Fibroblast of villous mesenchyme (primary cell): Measurements from ENCODE around the gene RNF141. TPM values are rescaled to one million over a fixed set of nuclear protein-coding genes. Genes with fewer than 3 reads are reported as not detected.

Experiments
- DNase-seq: peaks from one replicate; pipeline ENCODE4 v3.0.0-alpha.2; 2010; ENCODE audit warnings: low read depth
- H3K4me3 ChIP-seq: 2 replicates; pipeline ENCODE4 v1.5.1; 2011; ENCODE audit warnings: low read depth, mild to moderate bottlenecking, low read length
- total RNA-seq: library from RNA; depleted of rRNA; stranded (reverse); fragments of >200 nt; gene quantifications from 2 replicates; pipeline ENCODE4 v1.2.3, GENCODE V29; 2012
- TF ChIP-seq, protein P1 (sequence below): IDR thresholded peaks from 2 replicates; pipeline ENCODE4 v1.5.1; 2012; ENCODE audit warnings: low read depth, mild to moderate bottlenecking, low read length; ENCODE audit not compliant: insufficient read depth

Gene RNF141
- total RNA-seq, 1 donor = 31.1 TPM

DNA sequence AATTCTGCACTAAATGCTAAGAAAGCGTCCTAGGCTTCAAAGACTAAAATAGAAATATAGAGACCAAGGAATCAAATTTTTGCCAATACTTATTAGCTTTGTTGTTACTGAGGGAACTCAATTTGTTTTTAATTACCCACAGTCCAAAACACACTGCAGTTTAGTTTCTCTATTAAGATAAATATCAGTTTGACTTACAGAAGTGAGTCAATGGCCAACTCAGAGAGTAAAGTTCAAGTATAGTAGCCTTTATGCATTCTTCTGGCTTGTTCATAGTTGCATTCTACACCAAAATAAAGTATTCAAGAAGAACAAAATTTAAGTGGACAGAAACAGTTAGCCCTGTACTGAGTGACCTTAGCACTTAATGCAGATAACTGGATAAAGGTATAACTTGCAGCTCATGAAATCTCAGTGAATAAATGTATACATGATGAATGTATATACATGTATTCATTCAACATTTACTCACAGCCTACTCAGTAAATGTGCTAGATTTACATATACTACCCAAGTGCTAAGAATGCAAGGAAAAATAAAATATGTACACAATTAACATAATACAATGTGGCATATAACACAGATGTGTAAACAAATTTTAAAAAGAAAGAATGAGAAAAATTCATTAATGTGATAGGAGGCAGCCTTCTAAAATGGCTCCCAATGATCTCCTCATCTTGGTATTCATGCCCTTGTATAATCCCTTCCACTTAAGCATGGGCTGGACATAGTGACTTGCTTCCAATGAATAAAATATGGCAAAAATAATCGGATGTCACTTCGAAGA is 9.7 kb upstream of the RNF141 start:
- no peak overlapping the region for H3K4me3 ChIP-seq
- TF ChIP-seq, protein P1, sequence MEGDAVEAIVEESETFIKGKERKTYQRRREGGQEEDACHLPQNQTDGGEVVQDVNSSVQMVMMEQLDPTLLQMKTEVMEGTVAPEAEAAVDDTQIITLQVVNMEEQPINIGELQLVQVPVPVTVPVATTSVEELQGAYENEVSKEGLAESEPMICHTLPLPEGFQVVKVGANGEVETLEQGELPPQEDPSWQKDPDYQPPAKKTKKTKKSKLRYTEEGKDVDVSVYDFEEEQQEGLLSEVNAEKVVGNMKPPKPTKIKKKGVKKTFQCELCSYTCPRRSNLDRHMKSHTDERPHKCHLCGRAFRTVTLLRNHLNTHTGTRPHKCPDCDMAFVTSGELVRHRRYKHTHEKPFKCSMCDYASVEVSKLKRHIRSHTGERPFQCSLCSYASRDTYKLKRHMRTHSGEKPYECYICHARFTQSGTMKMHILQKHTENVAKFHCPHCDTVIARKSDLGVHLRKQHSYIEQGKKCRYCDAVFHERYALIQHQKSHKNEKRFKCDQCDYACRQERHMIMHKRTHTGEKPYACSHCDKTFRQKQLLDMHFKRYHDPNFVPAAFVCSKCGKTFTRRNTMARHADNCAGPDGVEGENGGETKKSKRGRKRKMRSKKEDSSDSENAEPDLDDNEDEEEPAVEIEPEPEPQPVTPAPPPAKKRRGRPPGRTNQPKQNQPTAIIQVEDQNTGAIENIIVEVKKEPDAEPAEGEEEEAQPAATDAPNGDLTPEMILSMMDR = no peak
- peak; percentile 67 for DNase-seq

DNA sequence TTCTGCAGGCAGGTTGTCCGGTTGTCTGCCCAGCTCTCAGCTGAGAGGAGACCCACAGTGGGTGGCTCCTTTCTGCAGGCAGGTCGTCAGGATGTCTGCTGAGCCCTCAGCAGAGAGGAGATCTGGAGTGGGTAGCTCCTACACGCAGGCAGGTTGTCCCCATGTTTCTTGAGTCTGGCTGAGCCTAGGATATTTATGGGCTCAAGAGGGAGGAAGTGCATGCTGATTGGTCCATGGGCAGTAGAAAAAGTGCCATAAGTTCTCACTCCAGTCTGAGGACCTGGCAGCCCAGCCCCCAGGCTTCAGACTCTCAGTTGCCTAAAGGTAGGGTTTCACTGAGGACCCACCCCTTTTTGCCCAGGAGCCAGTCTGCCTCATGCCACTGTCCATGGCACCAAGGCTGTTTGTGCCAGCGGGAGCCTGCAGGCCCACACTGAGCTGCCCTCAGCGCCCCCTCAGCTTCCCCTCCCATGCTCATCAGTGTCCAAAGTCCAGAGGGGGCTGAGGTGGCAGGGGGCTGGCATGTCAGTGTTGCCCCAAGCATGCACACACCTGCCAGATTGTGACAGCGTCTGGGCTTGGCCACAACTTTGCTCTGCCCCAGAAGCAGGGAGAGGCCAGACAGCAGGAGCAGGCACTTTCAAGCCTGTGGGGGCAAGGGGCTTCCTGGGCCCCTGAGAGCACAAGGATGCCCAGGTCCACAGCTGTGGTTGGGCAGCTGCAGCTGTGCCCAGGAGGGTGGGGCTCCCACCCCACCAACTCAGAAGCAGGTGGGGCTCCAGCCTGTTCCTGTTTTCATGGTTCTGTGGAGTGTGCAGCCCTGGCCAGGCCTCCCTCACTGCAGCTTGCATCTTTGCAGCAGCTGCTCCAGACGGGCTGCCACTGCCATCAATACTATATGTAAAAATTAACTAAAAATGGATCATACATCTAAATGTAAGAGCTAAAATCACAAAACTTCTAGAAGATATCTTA is 3.8 kb upstream of the RNF141 start:
- H3K4me3 ChIP-seq = no peak overlapping the region
- TF ChIP-seq, protein P1 = no peak
- no peak for DNase-seq

- TF ChIP-seq, protein P1 = no peak
- DNase-seq = no peak
- H3K4me3 ChIP-seq = no peak overlapping the region
Observed at GRCh38 chr11:10543782-10544181, 2.8 kb upstream of the RNF141 start.

- no peak overlapping the region for H3K4me3 ChIP-seq
- no peak for DNase-seq
- TF ChIP-seq, protein P1 = no peak
Observed at GRCh38 chr11:10542776-10543175, 1.8 kb upstream of the RNF141 start.

DNA sequence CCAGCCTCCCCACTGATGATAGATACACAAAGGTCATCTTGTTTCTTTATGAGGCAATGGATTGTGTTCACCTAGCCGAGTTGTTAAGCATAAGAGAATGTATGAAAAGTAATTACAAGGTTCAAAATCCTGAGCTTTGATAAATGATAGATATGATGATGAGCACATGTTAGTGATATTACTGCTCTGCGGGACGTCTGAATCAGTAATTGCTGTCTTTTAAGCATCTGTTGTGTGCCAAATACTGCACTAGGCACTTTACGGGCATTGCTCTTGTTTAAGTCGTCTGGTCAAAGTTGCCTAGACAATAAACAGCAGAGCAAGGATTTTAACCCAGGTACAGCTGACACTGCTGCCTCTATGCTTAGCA is 559 bp upstream of the RNF141 start:
- peak overlapping the region; percentile 79 for H3K4me3 ChIP-seq
- DNase-seq = no peak
- TF ChIP-seq, protein P1 = no peak

GRCh38 chr11:10540546-10540914 is 457 bp downstream of the RNF141 start:
- DNase-seq = peak; percentile 43
- H3K4me3 ChIP-seq = peak overlapping the region; percentile 79
- TF ChIP-seq, protein P1 = no peak
